ENCODE data around the gene FYB1.
"Not testable (repeated sequence)": the region's sequence is repeated elsewhere in the genome, so short reads cannot be mapped to it uniquely, and the experiment has no call there.

FYB1 gene

GRCh38 chr5:39219437-39219836 is at the start of gene FYB1:
Gene FYB1, minus strand, starts transcription at chr5:39219563. Its CDS starts 16,603 bp downstream, at chr5:39202960.
- DNase-seq: no peak

GRCh38 chr5:39267186-39267585 is 47.8 kb upstream of the FYB1 start:
- no peak for DNase-seq

- no peak for DNase-seq
Measured at GRCh38 chr5:39266442-39266841, 47.1 kb upstream of the FYB1 start.

- no peak for DNase-seq
Measured at GRCh38 chr5:39264528-39264927, 45.2 kb upstream of the FYB1 start.

- DNase-seq: no peak
Measured at GRCh38 chr5:39262981-39263380, 43.6 kb upstream of the FYB1 start.

GRCh38 chr5:39260095-39260494 is 40.7 kb upstream of the FYB1 start:
- no peak for DNase-seq

- DNase-seq: no peak
Measured at GRCh38 chr5:39257554-39257953, 38.2 kb upstream of the FYB1 start.

- no peak for DNase-seq
Measured at GRCh38 chr5:39256477-39257235, 37.3 kb upstream of the FYB1 start.

- DNase-seq: no peak
Measured at GRCh38 chr5:39255406-39255805, 36.0 kb upstream of the FYB1 start.

GRCh38 chr5:39254671-39255070 is 35.3 kb upstream of the FYB1 start:
- no peak for DNase-seq

GRCh38 chr5:39253196-39253595 is 33.8 kb upstream of the FYB1 start:
- no peak for DNase-seq

GRCh38 chr5:39249564-39250274 is 30.4 kb upstream of the FYB1 start:
- no peak for DNase-seq

- no peak for DNase-seq
Measured at GRCh38 chr5:39249069-39249468, 29.7 kb upstream of the FYB1 start.

- DNase-seq: no peak
Measured at GRCh38 chr5:39240750-39241149, 21.4 kb upstream of the FYB1 start.

GRCh38 chr5:39238366-39239105 is 19.2 kb upstream of the FYB1 start:
- no peak for DNase-seq

GRCh38 chr5:39236718-39237117 is 17.4 kb upstream of the FYB1 start:
- DNase-seq: no peak

- no peak for DNase-seq
Measured at GRCh38 chr5:39235648-39236047, 16.3 kb upstream of the FYB1 start.

GRCh38 chr5:39234494-39234893 is 15.1 kb upstream of the FYB1 start:
- not testable (repeated sequence) for DNase-seq

- DNase-seq: no peak
Measured at GRCh38 chr5:39233783-39234182, 14.4 kb upstream of the FYB1 start.

GRCh38 chr5:39231705-39232525 is 12.6 kb upstream of the FYB1 start:
- no peak for DNase-seq

GRCh38 chr5:39228596-39228995 is 9.2 kb upstream of the FYB1 start:
- DNase-seq: no peak

- DNase-seq: no peak
Measured at GRCh38 chr5:39226558-39226957, 7.2 kb upstream of the FYB1 start.

GRCh38 chr5:39226100-39226451 is 6.7 kb upstream of the FYB1 start:
- no peak for DNase-seq

All from NCI-H510A (cell line).